GM12873 (cell line): Measurements from ENCODE around the gene BLOC1S6.

ENCODE experiments used
- CTCF ChIP-seq: IDR thresholded peaks from 2 replicates; pipeline ENCODE4 v1.5.1; 2012; ENCODE audit warnings: low read depth, mild to moderate bottlenecking, moderate library complexity, low read length, control low read depth; ENCODE audit not compliant: insufficient read depth; ENCODE audit errors: missing control alignments

The BLOC1S6 gene

GRCh38 chr15:45549541-45550220 lies 37.5 kb upstream of the BLOC1S6 start:
- TF ChIP-seq CTCF: no peak

- no peak for TF ChIP-seq CTCF
Measured at GRCh38 chr15:45550436-45550835, 36.7 kb upstream of the BLOC1S6 start.

GRCh38 chr15:45551676-45552075 lies 35.5 kb upstream of the BLOC1S6 start:
- TF ChIP-seq CTCF: no peak

GRCh38 chr15:45555934-45556608 lies 31.1 kb upstream of the BLOC1S6 start:
- TF ChIP-seq CTCF: no peak

GRCh38 chr15:45572617-45573016 lies 14.6 kb upstream of the BLOC1S6 start:
- TF ChIP-seq CTCF: no peak

- TF ChIP-seq CTCF: peak; percentile 52
Measured at GRCh38 chr15:45573961-45574629, 13.1 kb upstream of the BLOC1S6 start.

GRCh38 chr15:45581919-45582318 lies 5.3 kb upstream of the BLOC1S6 start:
- TF ChIP-seq CTCF: no peak
